WTC11 (cell line): Measurements from ENCODE around the gene SLC23A2. TPM values are rescaled to one million over a fixed set of nuclear protein-coding genes. Genes with fewer than 3 reads are reported as not detected.

ENCODE experiments used
- ATAC-seq: fragments of 200-7000 bp; cut with Tn5 transposase; 2 replicates; pipeline ENCODE4 v1.10.0; 2021; ENCODE audit warnings: mild to moderate bottlenecking, moderate library complexity
- CTCF ChIA-PET: fragments of 300-600 bp; sonication (Branson Sonifier 250); formaldehyde crosslinking; loops from one replicate; lab custom pipeline; 2021; ENCODE audit warnings: antibody characterized with exemption; lab: Charles Lee
- POLR2A ChIA-PET: fragments of 350-600 bp; sonication (Branson Sonifier 250); formaldehyde crosslinking; loops from one replicate; lab custom pipeline; 2021; ENCODE audit warnings: antibody characterized with exemption; lab: Charles Lee
- DNase-seq: peaks from one replicate; pipeline ENCODE4 v3.0.0; 2021; ENCODE audit warnings: low spot score
- H3K27ac Mint-ChIP-seq: 2 replicates; pipeline ENCODE4 v1.8.0; 2021; ENCODE audit warnings: mixed read lengths
- H3K27me3 Mint-ChIP-seq: 2 replicates; pipeline ENCODE4 v1.8.0; 2021; ENCODE audit warnings: low read depth, mild to moderate bottlenecking, moderate library complexity, mixed read lengths
- H3K36me3 Mint-ChIP-seq: 2 replicates; pipeline ENCODE4 v1.8.0; 2021; ENCODE audit warnings: mixed read lengths
- H3K4me1 Mint-ChIP-seq: 2 replicates; pipeline ENCODE4 v1.8.0; 2022; ENCODE audit warnings: mixed read lengths
- H3K4me3 Mint-ChIP-seq: 2 replicates; pipeline ENCODE4 v1.8.0; 2021; ENCODE audit warnings: mild to moderate bottlenecking, moderate library complexity, mixed read lengths
- H3K9me3 Mint-ChIP-seq: 2 replicates; pipeline ENCODE4 v1.8.0; 2021; ENCODE audit warnings: mixed read lengths
- CBFB ChIP-seq: sonication (generic); formaldehyde crosslinking; IDR thresholded peaks from 2 replicates; pipeline ENCODE4 v1.8.1; 2022; ENCODE audit warnings: mild to moderate bottlenecking, low read depth, missing genetic modification reagents
- ELF4 ChIP-seq: sonication (generic); formaldehyde crosslinking; IDR thresholded peaks from 2 replicates; pipeline ENCODE4 v1.8.1; 2022; ENCODE audit warnings: low read depth, mild to moderate bottlenecking, moderate library complexity, missing genetic modification reagents
- FOXP4 ChIP-seq: sonication (generic); formaldehyde crosslinking; IDR thresholded peaks from 2 replicates; pipeline ENCODE4 v1.8.0; 2022; ENCODE audit warnings: mild to moderate bottlenecking, missing genetic modification reagents
- GABPB1 ChIP-seq: sonication (generic); formaldehyde crosslinking; IDR thresholded peaks from 2 replicates; pipeline ENCODE4 v1.8.1; 2023; ENCODE audit warnings: mild to moderate bottlenecking, missing genetic modification reagents
- GRHL2 ChIP-seq: fragments of 250-450 bp; sonication (Bioruptor Pico); IDR thresholded peaks from 2 replicates; pipeline ENCODE4 v1.8.0; 2022; ENCODE audit warnings: mild to moderate bottlenecking, moderate library complexity; ENCODE audit not compliant: insufficient replicate concordance, severe bottlenecking
- HMGXB4 ChIP-seq: sonication (generic); formaldehyde crosslinking; IDR thresholded peaks from 2 replicates; pipeline ENCODE4 v1.8.1; 2023; ENCODE audit warnings: mild to moderate bottlenecking, moderate library complexity, missing genetic modification reagents
- NR1H2 ChIP-seq: sonication (generic); formaldehyde crosslinking; IDR thresholded peaks from 2 replicates; pipeline ENCODE4 v1.9.0; 2021; ENCODE audit warnings: mild to moderate bottlenecking, moderate library complexity, missing genetic modification reagents
- OVOL2 ChIP-seq: fragments of 250-450 bp; sonication (Bioruptor Pico); IDR thresholded peaks from 2 replicates; pipeline ENCODE4 v1.9.0; 2021; ENCODE audit warnings: mild to moderate bottlenecking, borderline replicate concordance
- PRDM15 ChIP-seq: sonication (generic); formaldehyde crosslinking; IDR thresholded peaks from 2 replicates; pipeline ENCODE4 v1.8.0; 2022; ENCODE audit warnings: missing genetic modification reagents
- SMAD4 ChIP-seq: sonication (generic); formaldehyde crosslinking; IDR thresholded peaks from 2 replicates; pipeline ENCODE4 v1.8.0; 2022; ENCODE audit warnings: mild to moderate bottlenecking, missing genetic modification reagents
- TEAD4 ChIP-seq: sonication (generic); formaldehyde crosslinking; IDR thresholded peaks from 2 replicates; pipeline ENCODE4 v1.8.0; 2022; ENCODE audit warnings: mild to moderate bottlenecking, missing genetic modification reagents
- ZNF317 ChIP-seq: sonication (generic); formaldehyde crosslinking; IDR thresholded peaks from 2 replicates; pipeline ENCODE4 v1.8.1; 2023; ENCODE audit warnings: low read depth, mild to moderate bottlenecking, moderate library complexity, missing genetic modification reagents, borderline replicate concordance
- ZSCAN18 ChIP-seq: fragments of 250-450 bp; sonication (Bioruptor Pico); IDR thresholded peaks from 2 replicates; pipeline ENCODE4 v2.1.2; 2022; ENCODE audit warnings: mild to moderate bottlenecking, moderate library complexity
- total RNA-seq: library from RNA; stranded (reverse); gene quantifications from 3 replicates; pipeline ENCODE4 v1.2.3, GENCODE V29; 2021
- TF ChIP-seq, protein P1 (sequence below): sonication (generic); formaldehyde crosslinking; IDR thresholded peaks from 2 replicates; pipeline ENCODE4 v1.8.0; 2023; ENCODE audit warnings: mild to moderate bottlenecking, missing genetic modification reagents
- TF ChIP-seq, protein P2 (sequence below): fragments of 200-600 bp; IDR thresholded peaks from 2 replicates; pipeline ENCODE4 v1.8.0; 2022; ENCODE audit warnings: antibody characterized with exemption
- TF ChIP-seq, protein P3 (sequence below): fragments of 250-450 bp; sonication (Bioruptor Pico); IDR thresholded peaks from 2 replicates; pipeline ENCODE4 v1.9.0; 2021; ENCODE audit warnings: mild to moderate bottlenecking
- TF ChIP-seq, protein P4 (sequence below): fragments of 250-450 bp; sonication (Bioruptor Pico); conservative IDR thresholded peaks from 2 replicates; pipeline ENCODE4 v1.9.0; 2021; ENCODE audit warnings: mild to moderate bottlenecking

Gene SLC23A2
- total RNA-seq, 1 experiment from 2014 or later, result 14.5 TPM

GRCh38 chr20:4953881-4954280, 47.4 kb downstream of the SLC23A2 start (continued):
- no peak for TF ChIP-seq TEAD4 (CRISPR knock-in tag)
- TF ChIP-seq, protein P1, sequence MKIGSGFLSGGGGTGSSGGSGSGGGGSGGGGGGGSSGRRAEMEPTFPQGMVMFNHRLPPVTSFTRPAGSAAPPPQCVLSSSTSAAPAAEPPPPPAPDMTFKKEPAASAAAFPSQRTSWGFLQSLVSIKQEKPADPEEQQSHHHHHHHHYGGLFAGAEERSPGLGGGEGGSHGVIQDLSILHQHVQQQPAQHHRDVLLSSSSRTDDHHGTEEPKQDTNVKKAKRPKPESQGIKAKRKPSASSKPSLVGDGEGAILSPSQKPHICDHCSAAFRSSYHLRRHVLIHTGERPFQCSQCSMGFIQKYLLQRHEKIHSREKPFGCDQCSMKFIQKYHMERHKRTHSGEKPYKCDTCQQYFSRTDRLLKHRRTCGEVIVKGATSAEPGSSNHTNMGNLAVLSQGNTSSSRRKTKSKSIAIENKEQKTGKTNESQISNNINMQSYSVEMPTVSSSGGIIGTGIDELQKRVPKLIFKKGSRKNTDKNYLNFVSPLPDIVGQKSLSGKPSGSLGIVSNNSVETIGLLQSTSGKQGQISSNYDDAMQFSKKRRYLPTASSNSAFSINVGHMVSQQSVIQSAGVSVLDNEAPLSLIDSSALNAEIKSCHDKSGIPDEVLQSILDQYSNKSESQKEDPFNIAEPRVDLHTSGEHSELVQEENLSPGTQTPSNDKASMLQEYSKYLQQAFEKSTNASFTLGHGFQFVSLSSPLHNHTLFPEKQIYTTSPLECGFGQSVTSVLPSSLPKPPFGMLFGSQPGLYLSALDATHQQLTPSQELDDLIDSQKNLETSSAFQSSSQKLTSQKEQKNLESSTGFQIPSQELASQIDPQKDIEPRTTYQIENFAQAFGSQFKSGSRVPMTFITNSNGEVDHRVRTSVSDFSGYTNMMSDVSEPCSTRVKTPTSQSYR (CRISPR knock-in tag), result no peak
- TF ChIP-seq ZNF317 (CRISPR knock-in tag), result no peak
- TF ChIP-seq ZSCAN18 (CRISPR knock-in tag), result no peak
- no peak for TF ChIP-seq GRHL2 (CRISPR knock-in tag)
- TF ChIP-seq GABPB1 (CRISPR knock-in tag), result no peak
- TF ChIP-seq NR1H2, result no peak

GRCh38 chr20:4952229-4952628, 49.1 kb downstream of the SLC23A2 start:
- DNase-seq (no peak), ATAC-seq (no peak)
- Mint-ChIP-seq H3K4me3 (no peak overlapping the region), H3K27ac (no peak overlapping the region), H3K9me3 (no peaks in the 10 kb centered on the region), H3K4me1 (peaks cover 28% of the 10 kb centered on the region), H3K36me3 (peaks cover 5% of the 10 kb centered on the region), H3K27me3 (no peaks in the 10 kb centered on the region)
- CTCF ChIA-PET, result no interaction called here
- POLR2A ChIA-PET, result no interaction called here
- TF ChIP-seq HMGXB4 (CRISPR knock-in tag) (no peak), SMAD4 (CRISPR knock-in tag) (no peak), FOXP4 (CRISPR knock-in tag) (no peak), OVOL2 (no peak), CBFB (CRISPR knock-in tag) (no peak), ELF4 (CRISPR knock-in tag) (no peak), GABPB1 (CRISPR knock-in tag) (no peak), PRDM15 (CRISPR knock-in tag) (no peak)
- TF ChIP-seq, protein P2, sequence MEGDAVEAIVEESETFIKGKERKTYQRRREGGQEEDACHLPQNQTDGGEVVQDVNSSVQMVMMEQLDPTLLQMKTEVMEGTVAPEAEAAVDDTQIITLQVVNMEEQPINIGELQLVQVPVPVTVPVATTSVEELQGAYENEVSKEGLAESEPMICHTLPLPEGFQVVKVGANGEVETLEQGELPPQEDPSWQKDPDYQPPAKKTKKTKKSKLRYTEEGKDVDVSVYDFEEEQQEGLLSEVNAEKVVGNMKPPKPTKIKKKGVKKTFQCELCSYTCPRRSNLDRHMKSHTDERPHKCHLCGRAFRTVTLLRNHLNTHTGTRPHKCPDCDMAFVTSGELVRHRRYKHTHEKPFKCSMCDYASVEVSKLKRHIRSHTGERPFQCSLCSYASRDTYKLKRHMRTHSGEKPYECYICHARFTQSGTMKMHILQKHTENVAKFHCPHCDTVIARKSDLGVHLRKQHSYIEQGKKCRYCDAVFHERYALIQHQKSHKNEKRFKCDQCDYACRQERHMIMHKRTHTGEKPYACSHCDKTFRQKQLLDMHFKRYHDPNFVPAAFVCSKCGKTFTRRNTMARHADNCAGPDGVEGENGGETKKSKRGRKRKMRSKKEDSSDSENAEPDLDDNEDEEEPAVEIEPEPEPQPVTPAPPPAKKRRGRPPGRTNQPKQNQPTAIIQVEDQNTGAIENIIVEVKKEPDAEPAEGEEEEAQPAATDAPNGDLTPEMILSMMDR, result no peak
- TF ChIP-seq, protein P3, sequence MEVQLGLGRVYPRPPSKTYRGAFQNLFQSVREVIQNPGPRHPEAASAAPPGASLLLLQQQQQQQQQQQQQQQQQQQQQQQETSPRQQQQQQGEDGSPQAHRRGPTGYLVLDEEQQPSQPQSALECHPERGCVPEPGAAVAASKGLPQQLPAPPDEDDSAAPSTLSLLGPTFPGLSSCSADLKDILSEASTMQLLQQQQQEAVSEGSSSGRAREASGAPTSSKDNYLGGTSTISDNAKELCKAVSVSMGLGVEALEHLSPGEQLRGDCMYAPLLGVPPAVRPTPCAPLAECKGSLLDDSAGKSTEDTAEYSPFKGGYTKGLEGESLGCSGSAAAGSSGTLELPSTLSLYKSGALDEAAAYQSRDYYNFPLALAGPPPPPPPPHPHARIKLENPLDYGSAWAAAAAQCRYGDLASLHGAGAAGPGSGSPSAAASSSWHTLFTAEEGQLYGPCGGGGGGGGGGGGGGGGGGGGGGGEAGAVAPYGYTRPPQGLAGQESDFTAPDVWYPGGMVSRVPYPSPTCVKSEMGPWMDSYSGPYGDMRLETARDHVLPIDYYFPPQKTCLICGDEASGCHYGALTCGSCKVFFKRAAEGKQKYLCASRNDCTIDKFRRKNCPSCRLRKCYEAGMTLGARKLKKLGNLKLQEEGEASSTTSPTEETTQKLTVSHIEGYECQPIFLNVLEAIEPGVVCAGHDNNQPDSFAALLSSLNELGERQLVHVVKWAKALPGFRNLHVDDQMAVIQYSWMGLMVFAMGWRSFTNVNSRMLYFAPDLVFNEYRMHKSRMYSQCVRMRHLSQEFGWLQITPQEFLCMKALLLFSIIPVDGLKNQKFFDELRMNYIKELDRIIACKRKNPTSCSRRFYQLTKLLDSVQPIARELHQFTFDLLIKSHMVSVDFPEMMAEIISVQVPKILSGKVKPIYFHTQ (CRISPR knock-in tag), result no peak
- TF ChIP-seq, protein P4, sequence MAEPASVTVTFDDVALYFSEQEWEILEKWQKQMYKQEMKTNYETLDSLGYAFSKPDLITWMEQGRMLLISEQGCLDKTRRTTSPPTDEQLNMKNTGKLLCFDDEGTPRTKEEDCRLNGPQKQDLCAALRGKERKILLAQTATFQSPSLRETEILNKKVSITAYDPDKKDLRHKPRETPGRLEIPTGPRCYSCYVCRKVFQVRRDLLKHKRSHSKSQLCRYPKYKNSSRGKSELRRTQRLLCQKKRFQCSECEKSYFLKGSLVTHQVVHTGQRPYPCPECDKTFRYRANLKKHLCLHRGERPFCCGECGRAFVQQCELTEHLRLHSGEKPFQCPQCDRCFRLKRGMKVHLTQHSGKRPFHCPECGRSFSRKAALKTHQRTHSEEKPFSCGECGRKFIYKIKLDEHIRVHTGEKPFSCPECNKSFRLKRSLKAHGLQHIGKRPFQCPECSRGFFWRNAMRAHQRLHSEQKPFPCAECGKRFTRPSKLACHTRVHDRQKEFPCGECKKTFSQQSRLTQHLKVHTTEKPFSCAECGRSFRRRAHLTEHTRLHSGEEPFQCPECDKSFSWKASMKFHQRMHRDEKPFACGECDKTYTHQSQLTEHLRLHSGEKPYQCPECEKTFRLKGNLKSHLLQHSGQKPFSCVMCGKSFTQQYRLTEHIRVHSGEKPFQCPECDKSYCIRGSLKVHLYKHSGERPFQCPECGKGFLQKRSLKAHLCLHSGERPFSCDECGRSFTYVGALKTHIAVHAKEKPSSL, result no peak
